Kidney (tissue), 14 donors: ENCODE measurements around the gene INO80D. TPM values are rescaled to one million over a fixed set of nuclear protein-coding genes. Genes with fewer than 3 reads are reported as not detected.
"Not testable (repeated sequence)": the region's sequence is repeated elsewhere in the genome, so short reads cannot be mapped to it uniquely, and the experiment has no call there.

Experiments
- DNase-seq, 5 donors: peaks; one replicate each; pipeline ENCODE4 v3.0.0-alpha.2; 2013 to 2020
- FAIRE-seq: peaks from 2 replicates; lab custom pipeline; 2012; peaks lifted over from hg19 to GRCh38; lab: Jason Lieb, UNC
- H3K27ac ChIP-seq, 2 donors: one replicate each; pipeline ENCODE4 v1.7.0; 2013; ENCODE audit warnings: low read depth in 2 of 2, low read length in 2 of 2, inconsistent platforms in 1 of 2
- H3K27me3 ChIP-seq: one replicate; pipeline ENCODE4 v1.7.1; 2013; ENCODE audit warnings: low read length, inconsistent platforms; ENCODE audit not compliant: control insufficient read depth, insufficient read depth
- H3K36me3 ChIP-seq, 3 donors: one replicate each; pipeline versions ENCODE4 v1.7.0 to v1.7.1; 2013; ENCODE audit warnings: low read length in 3 of 3, control low read depth in 1 of 3, inconsistent platforms in 1 of 3; ENCODE audit not compliant: insufficient read depth in 3 of 3, control insufficient read depth in 2 of 3
- H3K4me1 ChIP-seq, 3 donors: one replicate each; pipeline versions ENCODE4 v1.7.0 to v1.7.1; 2013; ENCODE audit warnings: low read length in 3 of 3, inconsistent platforms in 1 of 3, low read depth in 1 of 3; ENCODE audit not compliant: control insufficient read depth in 2 of 3, insufficient read depth in 2 of 3
- H3K4me3 ChIP-seq, 3 donors: one replicate each; pipeline versions ENCODE4 v1.7.0 to v1.8.1; 2013; ENCODE audit warnings: low read length in 3 of 3, control low read depth in 1 of 3, inconsistent platforms in 1 of 3
- H3K9ac ChIP-seq, 3 donors: one replicate each; pipeline versions ENCODE4 v1.7.0 to v1.7.1; 2013; ENCODE audit warnings: low read length in 3 of 3, control low read depth in 1 of 3, inconsistent platforms in 1 of 3
- H3K9me3 ChIP-seq, 3 donors: one replicate each; pipeline versions ENCODE4 v1.7.0 to v1.7.1; 2013; ENCODE audit warnings: low read length in 3 of 3, control low read depth in 1 of 3, inconsistent platforms in 1 of 3; ENCODE audit not compliant: control insufficient read depth in 2 of 3, insufficient read depth in 1 of 3
- intact Hi-C: fragments of 100-400 bp; cut with DNase I; formaldehyde crosslinking; loops from one replicate; pipeline ENCODE4 v1.11.1; 2022
- polyA plus RNA-seq: library from polyadenylated mRNA; stranded (reverse); fragments of 350-450 nt; fragmentation: Illumina TruSeq; extraction: RNeasy Lipid Tissue Mini Kit (QIAGEN cat#74804); gene quantifications from one replicate; pipeline ENCODE4 v1.2.3, GENCODE V29; 2014; ENCODE audit warnings: low read depth, low replicate concordance; ENCODE audit not compliant: insufficient read depth
- total RNA-seq: library from RNA; stranded (reverse); fragmentation: NEBNext Ultra II Directional; extraction: Animal tissue kit (Norgen Biotek cat#: 25700); gene quantifications from one replicate; pipeline ENCODE4 v1.2.1, GENCODE V29; 2021
- TF ChIP-seq, protein P1 (sequence below): IDR thresholded peaks from 3 replicates; pipeline ENCODE4 v1.5.1; 2012; ENCODE audit warnings: mild to moderate bottlenecking, moderate library complexity, borderline replicate concordance; ENCODE audit not compliant: insufficient read depth; ENCODE audit errors: extremely low read depth
- donor health status: control.
- donor health status: control.
- donor health status: control.
- donor health status: control.
- donor health status: control.
- donor health status: DM: yes; HTN: yes; CAD: no.
- donor health status: Normal renal cell carcinoma (clear cell type).

INO80D gene
- total and polyA plus RNA-seq, 2 donors from 2014 or later: 1.7 to 29.9 TPM

DNA sequence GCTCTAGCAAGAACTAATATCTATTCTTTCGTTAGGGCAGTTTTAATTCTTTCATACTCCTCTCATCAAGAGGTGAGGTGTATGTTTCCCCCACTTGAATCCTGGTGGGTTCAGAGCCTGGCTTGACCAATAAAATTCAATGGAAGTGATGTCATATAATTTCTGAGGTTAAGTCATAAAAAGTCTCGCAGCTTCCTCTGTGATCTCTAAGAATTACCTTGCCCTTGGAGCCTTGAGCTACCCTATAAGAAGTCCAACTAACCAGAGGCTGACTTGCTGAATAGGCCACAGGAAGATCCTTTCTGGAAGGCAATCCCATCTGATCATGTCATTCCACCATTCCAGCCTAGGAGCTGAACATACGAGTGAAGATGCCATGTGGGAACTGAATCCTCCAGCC lies 26.1 kb upstream of the INO80D start:
- DNase-seq: no peak
- no peak for FAIRE-seq
- Histone ChIP-seq H3K9me3 (no peaks in the 10 kb centered on the region), H3K4me3 (no peak overlapping the region), H3K27ac (no peak overlapping the region), H3K4me1 (no peaks in the 10 kb centered on the region), H3K36me3 (peaks cover 0 to 3% (median 0%) of the 10 kb centered on the region in 3 donors), H3K9ac (no peak overlapping the region), H3K27me3 (no peaks in the 10 kb centered on the region)
- intact Hi-C loops: no loop called here
- TF ChIP-seq, protein P1, sequence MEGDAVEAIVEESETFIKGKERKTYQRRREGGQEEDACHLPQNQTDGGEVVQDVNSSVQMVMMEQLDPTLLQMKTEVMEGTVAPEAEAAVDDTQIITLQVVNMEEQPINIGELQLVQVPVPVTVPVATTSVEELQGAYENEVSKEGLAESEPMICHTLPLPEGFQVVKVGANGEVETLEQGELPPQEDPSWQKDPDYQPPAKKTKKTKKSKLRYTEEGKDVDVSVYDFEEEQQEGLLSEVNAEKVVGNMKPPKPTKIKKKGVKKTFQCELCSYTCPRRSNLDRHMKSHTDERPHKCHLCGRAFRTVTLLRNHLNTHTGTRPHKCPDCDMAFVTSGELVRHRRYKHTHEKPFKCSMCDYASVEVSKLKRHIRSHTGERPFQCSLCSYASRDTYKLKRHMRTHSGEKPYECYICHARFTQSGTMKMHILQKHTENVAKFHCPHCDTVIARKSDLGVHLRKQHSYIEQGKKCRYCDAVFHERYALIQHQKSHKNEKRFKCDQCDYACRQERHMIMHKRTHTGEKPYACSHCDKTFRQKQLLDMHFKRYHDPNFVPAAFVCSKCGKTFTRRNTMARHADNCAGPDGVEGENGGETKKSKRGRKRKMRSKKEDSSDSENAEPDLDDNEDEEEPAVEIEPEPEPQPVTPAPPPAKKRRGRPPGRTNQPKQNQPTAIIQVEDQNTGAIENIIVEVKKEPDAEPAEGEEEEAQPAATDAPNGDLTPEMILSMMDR: no peak

DNA sequence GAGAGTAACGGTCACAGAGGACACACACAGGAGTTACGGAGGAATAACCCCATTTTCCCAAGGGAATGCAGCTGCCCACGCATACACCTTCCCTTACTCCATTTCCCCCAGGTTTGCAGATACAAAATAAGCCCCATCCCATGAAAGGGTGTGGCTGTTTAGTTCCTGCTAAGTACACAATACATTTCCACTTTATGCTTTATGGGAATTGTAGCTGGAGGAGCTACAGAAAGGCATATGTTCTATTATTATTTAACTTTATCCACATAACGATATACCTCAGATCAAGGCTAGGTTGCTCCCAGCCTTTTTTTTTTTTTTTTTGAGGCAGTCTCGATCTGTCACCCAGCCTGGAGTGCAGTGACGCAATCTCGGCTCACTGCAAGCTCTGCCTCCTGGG lies 22.7 kb upstream of the INO80D start:
- H3K9ac ChIP-seq: no peak overlapping the region
- intact Hi-C loops: no loop called here
- H3K27me3 ChIP-seq: no peaks in the 10 kb centered on the region
- DNase-seq: no peak
- TF ChIP-seq, protein P1: no peak
- no peak overlapping the region for H3K4me3 ChIP-seq
- no peaks in the 10 kb centered on the region for H3K9me3 ChIP-seq
- H3K4me1 ChIP-seq: no peaks in the 10 kb centered on the region
- peaks cover 0 to 3% (median 0%) of the 10 kb centered on the region in 3 donors for H3K36me3 ChIP-seq
- no peak for FAIRE-seq
- no peak overlapping the region for H3K27ac ChIP-seq

DNA sequence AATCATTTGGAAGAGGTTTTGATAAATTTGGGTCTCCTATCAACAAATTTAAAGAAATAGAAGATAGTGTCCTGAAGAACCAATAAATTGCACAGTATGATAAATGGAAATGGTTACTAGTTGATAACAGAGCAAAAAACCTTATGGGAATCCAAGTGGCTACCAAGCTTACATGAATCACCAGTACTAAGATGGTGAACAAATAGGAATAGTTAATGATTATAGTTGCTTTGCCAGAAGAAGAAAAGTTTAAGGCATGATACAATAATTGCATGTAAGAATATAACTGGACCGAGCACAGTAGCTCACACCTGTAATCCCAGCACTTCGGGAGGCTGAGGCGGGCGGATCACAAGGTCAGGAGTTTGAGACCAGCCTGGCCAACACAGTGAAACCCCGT lies 19.6 kb upstream of the INO80D start:
- no peaks in the 10 kb centered on the region for H3K36me3 ChIP-seq
- DNase-seq: no peak
- intact Hi-C loops: no loop called here
- H3K9ac ChIP-seq: no peak overlapping the region
- no peaks in the 10 kb centered on the region for H3K9me3 ChIP-seq
- no peaks in the 10 kb centered on the region for H3K4me1 ChIP-seq
- no peak overlapping the region for H3K27ac ChIP-seq
- no peak overlapping the region for H3K4me3 ChIP-seq
- H3K27me3 ChIP-seq: no peaks in the 10 kb centered on the region
- FAIRE-seq: no peak
- TF ChIP-seq, protein P1: no peak

- H3K4me3 ChIP-seq: no peak overlapping the region
- TF ChIP-seq, protein P1: no peak
- DNase-seq (no peak), FAIRE-seq (peak; percentile 3)
- H3K36me3 ChIP-seq: no peaks in the 10 kb centered on the region
- H3K27ac ChIP-seq: no peak overlapping the region
- H3K27me3 ChIP-seq: no peaks in the 10 kb centered on the region
- no peaks in the 10 kb centered on the region for H3K9me3 ChIP-seq
- no peaks in the 10 kb centered on the region for H3K4me1 ChIP-seq
- H3K9ac ChIP-seq: no peak overlapping the region
- intact Hi-C loops: no loop called here
Observed at GRCh38 chr2:206105038-206105437, 19.1 kb upstream of the INO80D start.

GRCh38 chr2:206098872-206099271 lies 12.9 kb upstream of the INO80D start:
- H3K27ac ChIP-seq, H3K27me3 ChIP-seq, FAIRE-seq, H3K9ac ChIP-seq, H3K9me3 ChIP-seq, H3K4me1 ChIP-seq, DNase-seq, intact Hi-C loops, H3K36me3 ChIP-seq, H3K4me3 ChIP-seq: not testable (repeated sequence)
